Keratinocyte (primary cell): ENCODE measurements around the gene SPATA24.

Source experiments
- CTCF ChIP-seq, 3 experiments: IDR thresholded peaks in 1 of 3; conservative IDR thresholded peaks in 1 of 3; optimal IDR thresholded peaks in 1 of 3; 2 replicates in 2 of 3; 3 replicates in 1 of 3; pipeline versions ENCODE3 to v1.5.1; 2011; ENCODE audit warnings: low read length in 3 of 3, mild to moderate bottlenecking in 3 of 3, moderate library complexity in 2 of 3, control low read depth in 1 of 3, inconsistent platforms in 1 of 3; ENCODE audit not compliant: insufficient read depth in 2 of 3; ENCODE audit errors: extremely low read depth in 1 of 3
- EZH2 ChIP-seq: IDR thresholded peaks from one replicate; pipeline ENCODE4 v1.6.1; 2012; ENCODE audit warnings: inconsistent platforms, mild to moderate bottlenecking, low read length, moderate library complexity

GRCh38 chr5:139445325-139446170, 41.7 kb upstream of the SPATA24 start:
- TF ChIP-seq CTCF (optimal IDR thresholded peaks at IDR 0.05 in 1 of 3, IDR thresholded peaks at IDR 0.05 in 1 of 3, conservative IDR thresholded peaks at IDR 0.05 in 1 of 3; ENCODE audit: extremely low read depth in 1 of 3, insufficient read depth in 2 of 3, low read length in 3 of 3) (no peak), EZH2 (no peak)
